GM12865 (cell line): ENCODE results near the gene BBS4.
A peak's percentile ranks its signal among the peaks of the same experiment; 100 is the strongest.

ENCODE experiments used
- DNase-seq: peaks from one replicate; pipeline ENCODE4 v3.0.0; 2010; ENCODE audit warnings: low read depth
- H3K4me3 ChIP-seq: 2 replicates; pipeline ENCODE4 v1.5.1; 2011; ENCODE audit warnings: mild to moderate bottlenecking, low read depth, low read length, control low read depth
- CTCF ChIP-seq: IDR thresholded peaks from 2 replicates; pipeline ENCODE4 v1.5.1; 2011; ENCODE audit warnings: low read length, control low read depth, low read depth, inconsistent platforms; ENCODE audit not compliant: insufficient read depth; ENCODE audit errors: missing control alignments

Gene BBS4

DNA sequence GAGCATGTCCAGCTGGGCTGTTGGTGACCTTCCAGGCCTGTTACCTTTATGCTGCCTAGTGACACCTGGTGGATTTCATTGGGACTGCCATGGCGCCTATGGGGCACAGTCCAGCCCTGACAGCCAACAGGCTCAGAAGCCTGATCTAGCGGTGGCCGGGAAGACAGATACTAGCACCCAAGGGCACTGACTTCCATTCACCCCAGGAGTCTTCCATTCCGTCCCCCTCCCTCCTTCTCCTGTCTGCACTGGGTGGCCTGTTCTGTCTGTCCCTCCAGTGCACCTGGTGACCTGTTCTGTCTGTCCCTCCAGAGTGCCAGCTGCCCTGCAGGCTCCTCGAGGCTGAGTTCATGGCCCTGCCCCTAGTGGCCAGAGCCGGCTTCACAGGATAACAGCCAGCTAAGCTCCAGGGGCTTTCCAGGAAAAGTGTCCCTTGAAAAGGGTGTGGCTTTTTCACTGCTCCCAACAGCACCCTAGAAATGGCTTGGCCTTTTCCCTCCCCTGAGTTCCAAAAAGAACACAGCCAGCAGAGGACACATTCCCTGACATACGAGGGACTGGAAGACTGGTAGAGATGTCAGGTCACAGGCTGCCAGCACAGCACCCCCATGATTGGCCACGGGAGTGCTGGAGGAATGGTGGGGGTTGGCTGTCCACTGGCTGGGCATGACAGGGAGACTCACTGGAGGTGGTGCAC is 15.2 kb upstream of the BBS4 start:
- peak; percentile 75 for TF ChIP-seq CTCF

DNA sequence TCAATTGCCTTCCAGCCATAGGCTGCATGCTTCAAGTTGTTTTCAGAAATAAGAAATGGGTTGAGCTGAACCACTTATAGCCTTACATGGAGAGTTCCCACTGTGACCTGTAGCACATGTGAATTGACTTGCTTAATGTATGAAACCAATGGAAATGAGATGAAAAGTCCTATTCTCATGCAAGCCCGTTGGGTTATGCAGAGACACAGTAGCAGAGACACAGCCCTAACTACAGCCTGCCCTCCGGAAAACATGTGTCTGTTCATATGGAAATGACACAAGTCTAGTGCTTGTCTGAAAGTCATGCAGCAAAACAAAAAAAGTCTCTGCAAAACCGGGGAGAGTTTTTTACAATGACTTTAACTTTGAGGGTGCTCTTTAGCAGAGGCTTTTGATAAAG is 14.5 kb upstream of the BBS4 start:
- TF ChIP-seq CTCF = no peak
- no peak for DNase-seq
- H3K4me3 ChIP-seq = no peak overlapping the region

More for the DNA sequence above, 15.2 kb upstream of the BBS4 start:
- DNase-seq = peak; percentile 74
- H3K4me3 ChIP-seq = peak overlapping the region; percentile 27; the same call in 1 of the 2 replicates

DNA sequence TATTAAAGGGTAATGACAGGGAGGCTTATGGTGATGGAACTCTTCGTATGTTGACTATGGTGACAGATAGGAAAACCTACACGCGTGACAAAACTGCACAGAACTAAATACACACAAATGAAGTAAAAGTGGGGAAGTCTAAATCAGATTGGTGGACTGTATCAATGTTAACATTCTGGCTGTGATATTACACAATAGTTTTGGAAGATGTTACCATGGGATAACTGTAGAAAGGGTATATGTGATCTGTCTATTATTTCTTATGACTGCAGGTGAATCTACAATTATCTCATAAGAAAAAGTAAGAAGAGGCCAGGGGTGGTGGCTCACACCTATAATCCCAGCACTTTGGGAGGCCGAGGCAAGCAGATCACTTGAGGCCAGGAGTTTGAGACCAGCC is 9.2 kb upstream of the BBS4 start:
- no peak for TF ChIP-seq CTCF
- no peak overlapping the region for H3K4me3 ChIP-seq
- DNase-seq = no peak

- DNase-seq = no peak
- TF ChIP-seq CTCF = no peak
Measured at GRCh38 chr15:72680931-72681330, 5.1 kb upstream of the BBS4 start.

GRCh38 chr15:72682772-72683171 is 3.2 kb upstream of the BBS4 start:
- no peak for TF ChIP-seq CTCF
- no peak for DNase-seq
- H3K4me3 ChIP-seq = no peak overlapping the region

More at GRCh38 chr15:72680931-72681330, 5.1 kb upstream of the BBS4 start:
- no peak overlapping the region for H3K4me3 ChIP-seq

DNA sequence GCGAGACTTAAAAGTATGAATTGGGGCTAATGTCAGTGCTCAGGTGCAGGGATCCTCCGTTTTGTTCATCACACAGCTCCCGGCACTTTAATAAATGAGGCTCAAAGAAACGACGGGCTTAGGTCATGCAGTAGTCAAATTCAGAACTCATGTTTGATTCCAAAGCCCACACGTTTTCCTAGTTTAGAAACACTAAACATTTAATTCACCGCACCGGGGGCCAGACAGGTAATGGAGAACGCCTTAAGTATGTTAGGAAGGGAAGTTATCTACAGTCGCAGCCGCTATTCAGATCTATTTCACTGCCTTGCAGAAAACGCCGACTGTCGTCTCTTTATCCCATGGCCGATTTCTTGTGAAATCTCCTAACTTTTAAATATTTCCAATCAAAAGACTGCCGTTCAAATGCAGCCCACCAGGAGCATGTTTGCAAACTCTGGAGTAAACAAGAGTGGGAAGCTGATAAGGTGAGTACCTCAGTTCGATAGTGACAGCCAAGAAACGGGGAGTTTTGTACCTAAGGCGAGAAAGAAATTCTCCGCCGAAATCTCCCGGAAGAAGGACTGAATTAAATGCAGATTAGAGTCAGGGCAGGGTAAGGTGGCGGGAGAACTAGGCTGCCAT is 594 bp upstream of the BBS4 start:
- no peak for DNase-seq
- no peak for TF ChIP-seq CTCF
- H3K4me3 ChIP-seq = peak overlapping the region; percentile 86

GRCh38 chr15:72688697-72689096 is 2.7 kb downstream of the BBS4 start:
- no peak overlapping the region for H3K4me3 ChIP-seq
- no peak for DNase-seq
- no peak for TF ChIP-seq CTCF
